HG03039 (cell line): ENCODE measurements around the gene SLC7A7.
"Not testable (repeated sequence)": the region's sequence is repeated elsewhere in the genome, so short reads cannot be mapped to it uniquely, and the experiment has no call there.

Experiments
- ATAC-seq: cut with Tn5 transposase; IDR thresholded peaks from one replicate; pipeline ENCODE4 v1.9.1; 2021; ENCODE audit warnings: mild to moderate bottlenecking, moderate library complexity; ENCODE audit not compliant: unreplicated experiment

The SLC7A7 gene

DNA sequence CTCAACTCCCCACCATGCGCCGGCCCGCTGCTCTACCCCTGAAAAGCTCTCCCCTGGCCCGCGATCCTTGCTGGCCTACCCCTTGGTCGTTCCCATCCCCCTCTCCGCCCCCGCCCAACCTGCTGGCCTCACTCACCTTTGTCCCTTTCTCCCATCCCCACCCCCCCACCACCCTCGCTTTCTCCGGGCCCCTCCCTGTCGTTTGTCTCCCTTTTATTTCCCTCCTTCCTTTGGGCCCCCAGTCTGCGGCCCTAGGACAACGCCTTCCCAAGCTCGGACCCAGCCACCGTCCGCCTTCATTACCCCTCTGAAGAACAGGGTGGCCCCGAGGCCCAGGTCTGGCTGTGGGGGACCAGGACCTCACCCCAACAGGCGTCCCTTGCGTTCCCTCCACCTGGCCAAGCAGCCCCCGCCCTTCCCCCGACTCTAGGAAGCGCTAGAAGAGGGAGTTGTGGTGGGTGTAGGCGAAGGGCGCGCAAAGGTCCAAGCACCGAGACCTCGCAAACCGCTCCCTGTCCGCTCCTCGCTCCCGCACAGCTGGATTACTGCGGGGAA is 6.9 kb upstream of the SLC7A7 start:
- no peak for ATAC-seq

DNA sequence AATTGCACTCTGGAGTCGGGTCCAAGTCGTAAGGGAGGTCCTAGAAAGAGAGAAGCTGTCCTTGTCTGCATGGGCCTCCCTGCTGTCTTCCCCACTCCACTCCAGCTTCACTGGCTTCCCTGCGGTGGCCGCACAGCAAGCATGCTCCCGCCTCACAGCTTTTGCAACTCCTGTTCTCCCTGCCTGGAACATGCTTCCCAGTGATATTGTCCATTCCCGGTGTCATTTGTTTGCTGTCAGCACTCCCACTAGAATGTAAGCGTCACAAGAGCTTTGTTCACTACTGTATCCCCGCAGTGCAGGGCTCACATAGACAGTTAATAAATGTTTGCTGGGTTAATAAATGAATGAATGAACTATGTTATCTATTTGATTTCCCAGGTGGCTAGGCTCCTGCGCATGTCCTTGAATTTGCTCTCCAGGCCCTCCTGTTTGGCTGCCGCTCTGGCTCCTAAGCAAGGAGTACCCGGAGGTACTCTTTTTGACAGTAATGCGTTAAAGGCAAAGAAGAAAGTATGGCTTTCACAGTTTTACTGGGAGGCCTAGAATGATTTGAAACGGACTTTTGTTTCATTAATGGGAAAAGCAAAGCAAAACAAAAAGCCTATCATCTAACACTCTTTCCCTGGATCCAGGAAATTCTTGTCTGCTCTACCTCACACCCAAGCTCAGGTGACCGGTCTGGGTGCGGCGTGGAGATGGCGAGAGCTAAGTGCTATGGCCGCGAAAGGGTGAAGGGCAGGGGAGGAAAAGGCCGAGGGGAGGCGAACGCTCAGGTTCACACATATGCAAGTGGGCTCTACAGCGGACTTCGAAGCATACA is 6.2 kb upstream of the SLC7A7 start:
- ATAC-seq = no peak

DNA sequence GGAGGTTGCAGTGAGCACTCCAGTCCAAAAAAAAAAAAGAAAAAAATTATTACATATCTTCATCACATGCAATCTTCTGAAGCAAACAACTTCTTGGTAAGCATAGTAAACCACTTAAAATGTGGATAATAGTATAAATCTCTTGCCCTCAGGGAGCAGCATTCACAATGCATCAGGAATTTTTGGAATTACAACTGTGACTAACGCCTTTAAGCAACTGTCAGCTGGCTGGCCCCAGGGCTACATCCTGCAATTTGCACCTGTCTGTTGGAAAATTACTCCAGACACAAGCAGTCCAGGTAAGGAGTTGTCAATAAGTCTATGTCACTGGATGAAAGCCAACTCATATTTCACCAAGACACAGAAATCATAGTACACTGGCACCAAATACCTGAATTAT is 5.5 kb upstream of the SLC7A7 start:
- no peak for ATAC-seq

- ATAC-seq = peak; percentile 33
Measured at GRCh38 chr14:22819151-22819988, 4.1 kb upstream of the SLC7A7 start.

DNA sequence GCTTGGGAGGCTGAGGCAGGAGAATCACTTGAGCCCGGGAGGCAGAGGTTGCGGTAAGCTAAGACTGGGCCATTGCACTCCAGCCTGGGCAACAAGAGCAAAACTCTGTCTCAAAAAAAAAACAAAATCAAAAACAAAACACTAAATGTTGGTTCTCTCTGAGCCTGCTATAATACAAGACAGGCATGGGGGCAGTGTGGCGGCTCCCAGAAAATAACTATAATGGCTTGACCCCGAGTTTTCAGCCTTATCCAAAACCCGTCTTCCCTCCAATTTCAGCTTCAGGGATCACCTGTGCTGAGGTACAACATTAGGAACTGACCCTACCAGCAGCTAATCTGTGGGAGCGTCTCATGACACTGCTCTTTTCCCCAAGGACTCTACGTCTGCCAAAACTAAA is 862 bp downstream of the SLC7A7 start:
- ATAC-seq = no peak

DNA sequence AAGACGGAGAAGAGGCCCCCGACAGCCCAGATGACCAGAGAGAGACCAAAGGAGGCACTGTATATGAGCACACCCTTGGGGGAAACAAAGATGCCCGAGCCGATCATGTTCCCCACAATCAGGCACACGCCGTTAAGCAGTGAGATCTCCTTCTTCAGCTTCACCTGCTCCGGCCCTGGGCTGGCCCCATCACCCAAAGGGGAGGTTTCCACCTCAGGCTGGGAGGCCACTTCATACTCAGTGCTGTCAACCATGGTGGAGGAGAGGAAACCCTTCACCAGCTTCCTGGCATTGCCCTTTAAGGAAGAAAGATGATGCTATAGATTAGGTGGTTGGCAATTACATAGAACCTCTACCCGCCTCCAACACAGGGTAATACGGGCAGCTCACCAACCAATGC is 2.1 kb downstream of the SLC7A7 start:
- no peak for ATAC-seq

DNA sequence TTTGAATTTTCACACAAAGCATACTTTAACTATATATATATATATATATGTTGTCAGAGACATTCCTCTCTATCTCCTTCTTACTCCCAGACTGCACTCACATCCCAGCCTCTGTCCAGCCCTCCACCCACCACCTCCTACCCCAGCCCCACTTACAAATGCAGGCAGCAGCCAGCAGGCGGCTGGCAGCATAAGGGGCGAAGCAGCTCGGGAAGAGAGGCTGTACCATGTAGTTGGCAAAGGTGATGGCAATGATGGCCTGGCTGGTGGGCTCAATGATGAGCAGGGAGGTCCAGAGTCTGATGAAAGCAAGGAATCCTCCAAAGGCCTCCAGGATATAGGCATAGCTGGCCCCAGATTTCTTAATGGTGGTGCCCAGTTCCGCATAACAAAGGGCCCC is 2.5 kb downstream of the SLC7A7 start:
- no peak for ATAC-seq

DNA sequence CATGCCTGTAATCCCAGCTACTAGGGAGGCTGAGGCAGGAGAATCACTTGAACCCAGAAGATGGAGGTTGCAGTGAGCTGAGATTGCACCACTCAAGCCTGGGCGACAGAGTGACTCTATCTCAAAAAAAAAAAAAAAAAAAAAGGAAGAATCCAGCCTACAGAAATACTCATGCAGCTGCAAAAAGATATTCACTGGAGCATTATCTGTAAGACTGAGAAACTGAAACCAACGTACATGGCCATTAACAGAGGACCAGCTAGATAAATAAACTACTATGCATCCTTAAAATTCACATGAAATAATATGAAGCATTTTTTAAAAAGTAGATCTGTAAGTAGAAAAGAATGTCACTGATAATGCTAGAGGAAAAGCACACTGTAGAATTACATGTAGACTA is 3.5 kb downstream of the SLC7A7 start:
- no peak for ATAC-seq

GRCh38 chr14:22808388-22809209 is 6.6 kb downstream of the SLC7A7 start:
- ATAC-seq = no peak

- ATAC-seq = no peak
Measured at GRCh38 chr14:22807432-22808087, 7.7 kb downstream of the SLC7A7 start.

DNA sequence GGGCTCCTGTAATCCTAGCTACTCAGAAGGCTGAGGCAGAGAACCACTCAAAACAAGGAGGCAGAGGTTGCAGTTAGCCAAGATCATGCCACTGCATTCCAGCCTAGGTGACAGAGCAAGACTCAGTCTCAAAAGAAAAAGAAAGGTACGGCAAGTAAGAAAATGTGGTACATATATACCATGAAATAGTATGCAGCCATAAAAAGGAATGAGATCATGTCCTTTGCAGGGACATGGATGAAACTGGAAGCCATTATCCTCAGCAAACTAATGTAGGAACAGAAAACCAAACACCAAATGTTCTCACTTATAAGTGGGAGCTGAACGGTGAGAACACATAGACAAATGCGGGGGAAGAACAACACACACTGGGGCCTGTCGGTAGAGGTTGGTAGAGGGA is 10.0 kb downstream of the SLC7A7 start:
- ATAC-seq = not testable (repeated sequence)

- peak; percentile 43 for ATAC-seq
Measured at GRCh38 chr14:22803687-22803974, 11.6 kb downstream of the SLC7A7 start.

DNA sequence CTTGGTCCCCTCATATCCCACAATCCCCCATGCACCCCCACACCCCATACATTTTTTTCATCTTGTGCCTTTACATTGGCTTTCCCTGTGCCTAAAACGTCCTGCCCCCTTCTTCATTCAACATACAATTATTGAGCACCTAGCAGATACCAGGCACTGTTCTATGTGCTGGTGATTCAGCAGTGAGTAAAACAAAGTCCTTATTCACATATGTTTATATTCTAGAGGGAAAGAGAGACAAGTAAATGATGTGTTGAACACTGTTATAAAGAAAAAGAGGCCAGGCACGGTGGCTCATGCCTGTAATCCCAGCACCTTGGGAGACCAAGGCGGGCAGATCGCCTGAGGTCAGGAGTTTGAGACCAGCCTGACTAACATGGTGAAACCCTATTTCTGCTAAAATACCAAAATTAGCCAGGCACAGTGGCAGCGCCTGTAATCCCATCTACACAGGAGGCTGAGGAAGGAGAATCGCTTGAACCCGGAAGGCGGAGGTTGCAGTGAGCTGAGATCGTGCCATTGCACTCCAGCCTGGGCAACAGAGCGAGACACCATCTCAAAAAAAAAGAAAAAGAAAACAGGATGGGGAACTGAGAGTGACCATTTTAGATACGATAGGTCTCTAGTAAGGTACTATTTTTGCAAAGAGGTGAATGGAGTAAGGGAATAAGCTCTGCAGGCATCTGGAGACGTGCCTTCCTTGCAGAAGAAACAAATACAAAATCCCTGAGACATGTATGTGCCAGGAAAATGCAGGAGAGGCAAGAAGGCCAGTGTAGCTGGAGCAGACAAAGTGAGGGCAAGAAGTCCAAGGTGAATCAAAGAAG is 12.2 kb downstream of the SLC7A7 start:
- ATAC-seq = peak; percentile 53

DNA sequence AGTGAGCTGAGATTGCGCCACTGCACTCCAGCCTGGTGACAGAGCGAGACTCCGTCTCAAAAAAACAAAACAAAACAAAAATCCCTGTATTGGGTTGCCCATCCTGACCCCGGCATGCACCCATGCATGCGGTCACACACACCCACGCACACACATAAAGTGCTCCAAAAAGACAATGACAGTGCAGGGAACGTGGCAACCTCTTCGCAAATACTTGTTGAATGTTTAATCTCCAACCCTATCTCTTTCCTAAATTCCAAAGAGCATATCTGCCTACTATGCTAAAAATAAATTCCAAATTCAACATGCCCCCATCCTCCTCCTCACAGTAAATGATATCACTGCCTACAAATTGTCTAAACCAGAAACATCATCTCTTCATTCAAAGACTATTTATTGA is 13.5 kb downstream of the SLC7A7 start:
- no peak for ATAC-seq

- ATAC-seq = no peak
Measured at GRCh38 chr14:22800346-22800745, 14.9 kb downstream of the SLC7A7 start.

GRCh38 chr14:22798528-22798927 is 16.7 kb downstream of the SLC7A7 start:
- no peak for ATAC-seq

- no peak for ATAC-seq
Measured at GRCh38 chr14:22797017-22797917, 18.0 kb downstream of the SLC7A7 start.

DNA sequence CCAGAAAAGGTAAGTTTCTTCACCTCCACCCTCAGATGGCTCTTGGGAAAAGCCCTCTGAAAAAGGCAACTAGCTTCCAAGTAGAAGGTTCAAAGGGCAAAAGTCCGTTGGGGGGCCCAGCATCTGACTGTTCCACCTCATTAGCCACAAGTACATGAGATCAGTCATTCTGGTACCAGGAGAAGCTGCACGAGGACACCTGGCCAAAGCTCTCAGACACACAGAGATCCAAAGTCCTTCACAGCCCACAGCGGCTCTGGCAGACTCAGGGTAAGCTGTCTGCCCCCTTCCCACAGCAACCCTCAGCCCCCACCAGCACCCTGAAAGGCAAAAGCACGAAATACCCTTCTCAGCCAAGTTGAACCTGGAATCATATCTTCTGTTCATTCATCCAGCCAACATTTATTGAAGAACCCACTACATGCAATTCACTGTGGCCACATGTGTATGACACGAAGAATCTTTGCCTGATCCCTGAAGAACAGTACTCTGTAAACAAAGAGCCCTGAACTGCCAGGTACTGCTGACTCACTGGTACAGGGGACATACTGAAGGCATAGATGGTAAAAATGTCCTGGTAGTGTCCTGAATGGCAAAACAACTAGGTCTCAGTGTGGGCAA is 19.0 kb downstream of the SLC7A7 start:
- peak; percentile 41 for ATAC-seq
